OCI-LY3 (cell line): ENCODE measurements around the gene AKT3.

Source experiments
- EZH2phosphoT487 ChIP-seq: fragments of 200-600 bp; shearing (Covaris generic); IDR thresholded peaks from 2 replicates; pipeline ENCODE4 v1.6.1; 2018; ENCODE audit warnings: antibody characterized with exemption, mixed run types, low read depth
- TF ChIP-seq, protein P1 (sequence below): fragments of 200-600, 300-600 bp; sonication (generic); IDR thresholded peaks from 2 replicates; pipeline ENCODE4 v1.5.1; 2014; ENCODE audit warnings: antibody characterized with exemption, low read length, low read depth

GRCh38 chr1:243621973-243622372, 228.1 kb downstream of the AKT3 start:
- TF ChIP-seq, protein P1, sequence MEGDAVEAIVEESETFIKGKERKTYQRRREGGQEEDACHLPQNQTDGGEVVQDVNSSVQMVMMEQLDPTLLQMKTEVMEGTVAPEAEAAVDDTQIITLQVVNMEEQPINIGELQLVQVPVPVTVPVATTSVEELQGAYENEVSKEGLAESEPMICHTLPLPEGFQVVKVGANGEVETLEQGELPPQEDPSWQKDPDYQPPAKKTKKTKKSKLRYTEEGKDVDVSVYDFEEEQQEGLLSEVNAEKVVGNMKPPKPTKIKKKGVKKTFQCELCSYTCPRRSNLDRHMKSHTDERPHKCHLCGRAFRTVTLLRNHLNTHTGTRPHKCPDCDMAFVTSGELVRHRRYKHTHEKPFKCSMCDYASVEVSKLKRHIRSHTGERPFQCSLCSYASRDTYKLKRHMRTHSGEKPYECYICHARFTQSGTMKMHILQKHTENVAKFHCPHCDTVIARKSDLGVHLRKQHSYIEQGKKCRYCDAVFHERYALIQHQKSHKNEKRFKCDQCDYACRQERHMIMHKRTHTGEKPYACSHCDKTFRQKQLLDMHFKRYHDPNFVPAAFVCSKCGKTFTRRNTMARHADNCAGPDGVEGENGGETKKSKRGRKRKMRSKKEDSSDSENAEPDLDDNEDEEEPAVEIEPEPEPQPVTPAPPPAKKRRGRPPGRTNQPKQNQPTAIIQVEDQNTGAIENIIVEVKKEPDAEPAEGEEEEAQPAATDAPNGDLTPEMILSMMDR = no peak
- no peak for TF ChIP-seq EZH2phosphoT487
